ENCODE measurements around the gene TTC29. TPM values are rescaled to one million over a fixed set of nuclear protein-coding genes. Genes with fewer than 3 reads are reported as not detected.

TTC29 gene
- polyA plus RNA-seq, 2 of the 4 experiments (the other 2 are of a cell fraction), result not detected

- POLR2A ChIA-PET, result no interaction called here
- FAIRE-seq (no peak), DNase-seq (ENCODE audit: low read depth in 1 of 2, low spot score in 1 of 2) (no peak), ATAC-seq (no peak)
- WGBS (ENCODE audit: missing lambda C conversion rate), result 19% methylated on average over 1 of the region's 1 CpG
- no peaks in the 10 kb centered on the region for H3K4me1 ChIP-seq
- H3K27ac ChIP-seq, result no peak overlapping the region
- TF ChIP-seq CBX8 (IDR thresholded peaks at IDR 0.05) (no peak), NPAS2 (CRISPR knock-in tag; IDR thresholded peaks at IDR 0.05; ENCODE audit: borderline replicate concordance) (no peak)
- H3K4me3 ChIP-seq, result no peak overlapping the region
- CTCF ChIA-PET, result no interaction called here
- H3K4me2 ChIP-seq, result no peak overlapping the region
- H3K9me3 ChIP-seq, result no peaks in the 10 kb centered on the region
Observed at GRCh38 chr4:146976145-146976544, 30.5 kb upstream of the TTC29 start.

- TF ChIP-seq HOXA7 (CRISPR knock-in tag; IDR thresholded peaks at IDR 0.05), result no peak
- no peak for TF ChIP-seq HDAC2 (IDR thresholded peaks at IDR 0.05)
- no peak for TF ChIP-seq CTCF (IDR thresholded peaks at IDR 0.05)
- TF ChIP-seq CBX2 (IDR thresholded peaks at IDR 0.05; ENCODE audit: borderline replicate concordance, low read depth), result no peak
- no peak for TF ChIP-seq GATA3 (IDR thresholded peaks at IDR 0.05; ENCODE audit: borderline replicate concordance)
- DNase-seq (ENCODE audit: low read depth in 1 of 2, low spot score in 1 of 2), result no peak
- ChIA-PET POLR2A (no interaction called here), CTCF (no interaction called here)
- Histone ChIP-seq H3K27ac (no peak overlapping the region), H3K9me3 (no peaks in the 10 kb centered on the region), H3K4me3 (no peak overlapping the region), H3K4me2 (no peak overlapping the region), H3K4me1 (no peaks in the 10 kb centered on the region)
- FAIRE-seq, result no peak
- ATAC-seq, result no peak
- WGBS (ENCODE audit: missing lambda C conversion rate), result 62% methylated on average over 1 of the region's 1 CpG
Observed at GRCh38 chr4:146975527-146975926, 29.9 kb upstream of the TTC29 start.

GRCh38 chr4:146975036-146975435 is 29.4 kb upstream of the TTC29 start:
- no peak for FAIRE-seq
- no peak overlapping the region for H3K4me3 ChIP-seq
- no peak for DNase-seq (ENCODE audit: low read depth in 1 of 2, low spot score in 1 of 2)
- ChIA-PET POLR2A (no interaction called here), CTCF (no interaction called here)
- WGBS (ENCODE audit: missing lambda C conversion rate), result 41% methylated on average over 3 of the region's 3 CpGs
- TF ChIP-seq ELK1 (IDR thresholded peaks at IDR 0.05; ENCODE audit: low read depth, low read length) (no peak), ATOH8 (CRISPR knock-in tag; IDR thresholded peaks at IDR 0.05; ENCODE audit: low read depth) (no peak), HOXB5 (CRISPR knock-in tag; IDR thresholded peaks at IDR 0.05) (no peak), POLR2A (IDR thresholded peaks at IDR 0.05; ENCODE audit: low read length) (no peak), BCL3 (IDR thresholded peaks at IDR 0.05) (no peak), CHD2 (IDR thresholded peaks at IDR 0.05; ENCODE audit: low read length, partially characterized antibody) (no peak), RCOR1 (IDR thresholded peaks at IDR 0.05; ENCODE audit: low read depth, low read length) (no peak), RFX5 (IDR thresholded peaks at IDR 0.05) (no peak), NFE2L2 (conservative IDR thresholded peaks at IDR 0.05; ENCODE audit: low read length) (no peak), E2F6 (IDR thresholded peaks at IDR 0.05; ENCODE audit: borderline replicate concordance, low read depth) (no peak), HEYL (CRISPR knock-in tag; IDR thresholded peaks at IDR 0.05) (no peak), PHF8 (IDR thresholded peaks at IDR 0.05; ENCODE audit: borderline replicate concordance, low read depth) (no peak), JUNB (IDR thresholded peaks at IDR 0.05) (no peak), ZFP36 (IDR thresholded peaks at IDR 0.05; ENCODE audit: borderline replicate concordance, partially characterized antibody) (no peak), MYC (IDR thresholded peaks at IDR 0.05; ENCODE audit: borderline replicate concordance, low read length) (no peak)
- H3K4me2 ChIP-seq, result no peak overlapping the region
- H3K4me1 ChIP-seq, result no peaks in the 10 kb centered on the region
- ATAC-seq, result no peak
- H3K9me3 ChIP-seq, result no peaks in the 10 kb centered on the region
- no peak overlapping the region for H3K27ac ChIP-seq
